Thyroid gland (tissue), 4 donors: ENCODE data around the gene RARG.

Experiments used
- POLR2A ChIP-seq, 2 donors: fragments of 450-650 bp; IDR thresholded peaks; one replicate each; pipeline ENCODE4 v1.6.1; 2017; ENCODE audit warnings: antibody characterized with exemption in 2 of 2, mild to moderate bottlenecking in 2 of 2, moderate library complexity in 1 of 2
- TF ChIP-seq, protein P1 (sequence below), 6 experiments: fragments of 200-600 bp in 3 of 6; fragments of 450-650 bp in 3 of 6; sonication (generic) in 3 of 6; IDR thresholded peaks; one replicate each; pipeline ENCODE4 v1.5.1; 2016 to 2019; ENCODE audit warnings: antibody characterized with exemption in 6 of 6, mild to moderate bottlenecking in 2 of 6, inconsistent platforms in 1 of 6, moderate library complexity in 1 of 6

- TF ChIP-seq, protein P1, sequence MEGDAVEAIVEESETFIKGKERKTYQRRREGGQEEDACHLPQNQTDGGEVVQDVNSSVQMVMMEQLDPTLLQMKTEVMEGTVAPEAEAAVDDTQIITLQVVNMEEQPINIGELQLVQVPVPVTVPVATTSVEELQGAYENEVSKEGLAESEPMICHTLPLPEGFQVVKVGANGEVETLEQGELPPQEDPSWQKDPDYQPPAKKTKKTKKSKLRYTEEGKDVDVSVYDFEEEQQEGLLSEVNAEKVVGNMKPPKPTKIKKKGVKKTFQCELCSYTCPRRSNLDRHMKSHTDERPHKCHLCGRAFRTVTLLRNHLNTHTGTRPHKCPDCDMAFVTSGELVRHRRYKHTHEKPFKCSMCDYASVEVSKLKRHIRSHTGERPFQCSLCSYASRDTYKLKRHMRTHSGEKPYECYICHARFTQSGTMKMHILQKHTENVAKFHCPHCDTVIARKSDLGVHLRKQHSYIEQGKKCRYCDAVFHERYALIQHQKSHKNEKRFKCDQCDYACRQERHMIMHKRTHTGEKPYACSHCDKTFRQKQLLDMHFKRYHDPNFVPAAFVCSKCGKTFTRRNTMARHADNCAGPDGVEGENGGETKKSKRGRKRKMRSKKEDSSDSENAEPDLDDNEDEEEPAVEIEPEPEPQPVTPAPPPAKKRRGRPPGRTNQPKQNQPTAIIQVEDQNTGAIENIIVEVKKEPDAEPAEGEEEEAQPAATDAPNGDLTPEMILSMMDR (IDR thresholded peaks at IDR 0.05), result no peak
- no peak for TF ChIP-seq POLR2A (IDR thresholded peaks at IDR 0.05)
These were observed 26.8 kb upstream of the RARG start for GRCh38 chr12:53258541-53259539.
